Measurements from ENCODE around the gene C12orf43. TPM values are rescaled to one million over a fixed set of nuclear protein-coding genes. Genes with fewer than 3 reads are reported as not detected.

Gene C12orf43
- total RNA-seq, 4 donors from 2014 or later: 7.8 to 18.6 (median 12.9) TPM

- TF ChIP-seq CTCF (IDR thresholded peaks at IDR 0.05; ENCODE audit: low read depth): no peak
Measured at GRCh38 chr12:120988234-120988633, 28.1 kb downstream of the C12orf43 start.

GRCh38 chr12:120984351-120984898 is 31.9 kb downstream of the C12orf43 start:
- no peak for TF ChIP-seq CTCF (IDR thresholded peaks at IDR 0.05; ENCODE audit: low read depth)

GRCh38 chr12:120983759-120984158 is 32.5 kb downstream of the C12orf43 start:
- TF ChIP-seq CTCF (IDR thresholded peaks at IDR 0.05; ENCODE audit: low read depth): no peak

GRCh38 chr12:120982659-120983058 is 33.6 kb downstream of the C12orf43 start:
- TF ChIP-seq CTCF (IDR thresholded peaks at IDR 0.05; ENCODE audit: low read depth): no peak

GRCh38 chr12:120981407-120981941 is 34.8 kb downstream of the C12orf43 start:
- TF ChIP-seq CTCF (IDR thresholded peaks at IDR 0.05; ENCODE audit: low read depth): no peak

GRCh38 chr12:120980800-120981368 is 35.4 kb downstream of the C12orf43 start:
- no peak for TF ChIP-seq CTCF (IDR thresholded peaks at IDR 0.05; ENCODE audit: low read depth)

- TF ChIP-seq CTCF (IDR thresholded peaks at IDR 0.05; ENCODE audit: low read depth): no peak
Measured at GRCh38 chr12:120979862-120980696, 36.2 kb downstream of the C12orf43 start.

All from subcutaneous adipose tissue (tissue), 4 donors.